ENCODE measurements around the gene HTRA2. TPM values are rescaled to one million over a fixed set of nuclear protein-coding genes. Genes with fewer than 3 reads are reported as not detected.

HTRA2 gene
- total RNA-seq, 2 experiments from 2014 or later: 49.2 to 51.1 TPM

- Mint-ChIP-seq H3K27me3 (peaks cover 35% of the 10 kb centered on the region), H3K36me3 (ENCODE audit: low read depth) (no peaks in the 10 kb centered on the region), H3K4me3 (no peak overlapping the region), H3K9me3 (no peaks in the 10 kb centered on the region), H3K4me1 (peaks cover 12% of the 10 kb centered on the region), H3K27ac (no peak overlapping the region)
- DNase-seq: no peak
- ChIA-PET POLR2A (interaction anchor here (1.1 to 2.5 kb wide), 2 partner anchors 8 to 10 kb away, joined by 3 to 6 read pairs; partner anchors contain the start of genes AUP1 and HTRA2), CTCF (interaction anchor here (1.0 kb wide), 1 partner anchor 285 kb away, joined by 3 read pairs; no protein-coding TSS in a partner anchor)
Observed at GRCh38 chr2:74538881-74539339, 9.2 kb downstream of the HTRA2 start.

- Mint-ChIP-seq H3K27ac (no peak overlapping the region), H3K9me3 (no peaks in the 10 kb centered on the region), H3K36me3 (ENCODE audit: low read depth) (no peaks in the 10 kb centered on the region), H3K4me1 (peaks cover 12% of the 10 kb centered on the region), H3K27me3 (peaks cover 46% of the 10 kb centered on the region), H3K4me3 (no peak overlapping the region)
- ChIA-PET POLR2A (no interaction called here), CTCF (interaction anchor here (0.6 to 1.3 kb wide), 3 partner anchors 47 to 465 kb away, joined by 3 to 6 read pairs (median 3); no protein-coding TSS in a partner anchor)
- DNase-seq: no peak
Observed at GRCh38 chr2:74540291-74540690, 10.6 kb downstream of the HTRA2 start.

GRCh38 chr2:74542978-74543377 lies 13.2 kb downstream of the HTRA2 start:
- H3K27me3 Mint-ChIP-seq: peaks cover 55% of the 10 kb centered on the region
- POLR2A ChIA-PET: no interaction called here
- H3K4me3 Mint-ChIP-seq: no peak overlapping the region
- H3K36me3 Mint-ChIP-seq (ENCODE audit: low read depth): no peaks in the 10 kb centered on the region
- CTCF ChIA-PET: interaction anchor here (0.7 to 1.0 kb wide), 2 partner anchors 45 to 364 kb away, joined by 3 to 7 read pairs; no protein-coding TSS in a partner anchor
- no peaks in the 10 kb centered on the region for H3K9me3 Mint-ChIP-seq
- no peak for DNase-seq
- peaks cover 13% of the 10 kb centered on the region for H3K4me1 Mint-ChIP-seq
- no peak overlapping the region for H3K27ac Mint-ChIP-seq

- no peak for DNase-seq
- POLR2A ChIA-PET: interaction anchor here (0.6 to 1.2 kb wide), 3 partner anchors 41 to 120 kb away, joined by 3 to 4 read pairs (median 3); partner anchors contain the start of genes CCDC142 and TTC31
- Mint-ChIP-seq H3K4me3 (no peak overlapping the region), H3K27me3 (peaks cover 54% of the 10 kb centered on the region), H3K27ac (no peak overlapping the region), H3K36me3 (ENCODE audit: low read depth) (no peaks in the 10 kb centered on the region), H3K9me3 (no peaks in the 10 kb centered on the region), H3K4me1 (peaks cover 9% of the 10 kb centered on the region)
- CTCF ChIA-PET: interaction anchor here (0.9 to 2.4 kb wide), 5 partner anchors 12 to 44 kb away, joined by 3 to 8 read pairs (median 6); no protein-coding TSS in a partner anchor
Observed at GRCh38 chr2:74544634-74545033, 14.9 kb downstream of the HTRA2 start.

GRCh38 chr2:74546004-74546403 lies 16.3 kb downstream of the HTRA2 start:
- POLR2A ChIA-PET: interaction anchor here (0.9 kb wide), 1 partner anchor 20 kb away, joined by 3 read pairs; no protein-coding TSS in a partner anchor
- CTCF ChIA-PET: interaction anchor here (0.5 to 2.4 kb wide), 5 partner anchors 13 to 96 kb away, joined by 3 to 8 read pairs (median 6); no protein-coding TSS in a partner anchor
- Mint-ChIP-seq H3K9me3 (no peaks in the 10 kb centered on the region), H3K4me1 (peaks cover 8% of the 10 kb centered on the region), H3K27me3 (peaks cover 62% of the 10 kb centered on the region), H3K36me3 (ENCODE audit: low read depth) (no peaks in the 10 kb centered on the region), H3K27ac (no peak overlapping the region), H3K4me3 (no peak overlapping the region)
- DNase-seq: no peak

- H3K27ac Mint-ChIP-seq: no peak overlapping the region
- CTCF ChIA-PET: no interaction called here
- H3K36me3 Mint-ChIP-seq (ENCODE audit: low read depth): no peaks in the 10 kb centered on the region
Observed at GRCh38 chr2:74548285-74548899, 18.7 kb downstream of the HTRA2 start.

GRCh38 chr2:74548900-74549826 lies 19.4 kb downstream of the HTRA2 start:
- POLR2A ChIA-PET: interaction anchor here (0.9 to 1.7 kb wide), 3 partner anchors 20 to 90 kb away, joined by 3 to 6 read pairs (median 4); partner anchors contain the start of genes AUP1, HTRA2 and WBP1
- no peak for DNase-seq

More at GRCh38 chr2:74548285-74548899, 18.7 kb downstream of the HTRA2 start:
- Mint-ChIP-seq H3K9me3 (no peaks in the 10 kb centered on the region), H3K4me1 (peaks cover 13% of the 10 kb centered on the region), H3K27me3 (peaks cover 57% of the 10 kb centered on the region), H3K4me3 (peak overlapping the region; percentile 66)
- DNase-seq: no peak
- POLR2A ChIA-PET: interaction anchor here (1.4 kb wide), 1 partner anchor 19 kb away, joined by 4 read pairs; the partner anchor contains the start of genes AUP1 and HTRA2

GRCh38 chr2:74550231-74550630 lies 20.5 kb downstream of the HTRA2 start:
- CTCF ChIA-PET: interaction anchor here (0.9 to 2.3 kb wide), 2 partner anchors 19 to 158 kb away, joined by 3 to 6 read pairs; no protein-coding TSS in a partner anchor
- POLR2A ChIA-PET: interaction anchor here (0.9 to 1.7 kb wide), 2 partner anchors 35 to 91 kb away, joined by 3 to 6 read pairs; partner anchors contain the start of gene WBP1
- H3K27ac Mint-ChIP-seq: no peak overlapping the region
- peaks cover 17% of the 10 kb centered on the region for H3K4me1 Mint-ChIP-seq
- H3K9me3 Mint-ChIP-seq: no peaks in the 10 kb centered on the region
- H3K27me3 Mint-ChIP-seq: peaks cover 46% of the 10 kb centered on the region
- peak; percentile 11 for DNase-seq
- H3K4me3 Mint-ChIP-seq: no peak overlapping the region
- H3K36me3 Mint-ChIP-seq (ENCODE audit: low read depth): no peaks in the 10 kb centered on the region

More at GRCh38 chr2:74548900-74549826, 19.4 kb downstream of the HTRA2 start:
- Mint-ChIP-seq H3K4me3 (peak overlapping the region; percentile 51), H3K36me3 (ENCODE audit: low read depth) (no peaks in the 10 kb centered on the region), H3K27ac (no peak overlapping the region), H3K9me3 (no peaks in the 10 kb centered on the region), H3K27me3 (peaks cover 57% of the 10 kb centered on the region), H3K4me1 (peaks cover 17% of the 10 kb centered on the region)
- CTCF ChIA-PET: no interaction called here

- CTCF ChIA-PET: interaction anchor here (0.8 to 2.3 kb wide), 4 partner anchors 20 to 160 kb away, joined by 3 to 6 read pairs (median 3); no protein-coding TSS in a partner anchor
- no peak overlapping the region for H3K4me3 Mint-ChIP-seq
Observed at GRCh38 chr2:74551530-74551929, 21.8 kb downstream of the HTRA2 start.

GRCh38 chr2:74551942-74552913 lies 22.5 kb downstream of the HTRA2 start:
- H3K4me1 Mint-ChIP-seq: peaks cover 26% of the 10 kb centered on the region
- ChIA-PET CTCF (interaction anchor here (0.8 to 2.3 kb wide), 3 partner anchors 21 to 36 kb away, joined by 3 to 6 read pairs (median 3); no protein-coding TSS in a partner anchor), POLR2A (interaction anchor here (1.3 to 4.5 kb wide), 3 partner anchors 22 to 80 kb away, joined by 3 to 27 read pairs (median 4); partner anchors contain the start of genes AUP1, HTRA2 and MRPL53)
- no peak overlapping the region for H3K27ac Mint-ChIP-seq
- peak overlapping the region; percentile 20 for H3K4me3 Mint-ChIP-seq
- DNase-seq: no peak
- no peaks in the 10 kb centered on the region for H3K9me3 Mint-ChIP-seq
- peaks cover 32% of the 10 kb centered on the region for H3K27me3 Mint-ChIP-seq
- peaks cover 12% of the 10 kb centered on the region for H3K36me3 Mint-ChIP-seq (ENCODE audit: low read depth)

More at GRCh38 chr2:74551530-74551929, 21.8 kb downstream of the HTRA2 start:
- Mint-ChIP-seq H3K9me3 (no peaks in the 10 kb centered on the region), H3K4me1 (peaks cover 25% of the 10 kb centered on the region), H3K27me3 (peaks cover 34% of the 10 kb centered on the region), H3K27ac (no peak overlapping the region), H3K36me3 (ENCODE audit: low read depth) (peaks cover 5% of the 10 kb centered on the region)
- POLR2A ChIA-PET: interaction anchor here (1.3 to 4.5 kb wide), 3 partner anchors 21 to 79 kb away, joined by 3 to 27 read pairs (median 4); partner anchors contain the start of genes AUP1, HTRA2 and MRPL53
- DNase-seq: no peak

Measured in activated CD4-positive, alpha-beta memory T cell treated with anti-CD3 and anti-CD28 coated beads, Interleukin-2, amount 10 ng/mL, durations not matched to agents 7 days and 5 days (primary cell).